Daoy (cell line): ENCODE results near the gene MATR3. TPM values are rescaled to one million over a fixed set of nuclear protein-coding genes. Genes with fewer than 3 reads are reported as not detected.
"Not testable (repeated sequence)": the region's sequence is repeated elsewhere in the genome, so short reads cannot be mapped to it uniquely, and the experiment has no call there.

Source experiments
- DNase-seq: peaks from one replicate; pipeline ENCODE4 v3.0.0-alpha.2; 2015; ENCODE audit warnings: low read depth
- total RNA-seq: library from RNA; depleted of rRNA; stranded (reverse); fragments of >200 nt; shearing (Covaris generic); gene quantifications from 2 replicates; pipeline ENCODE4 v1.2.3, GENCODE V29; 2014

The MATR3 gene
- total RNA-seq, 1 experiment from 2014 or later: 333 TPM

DNA sequence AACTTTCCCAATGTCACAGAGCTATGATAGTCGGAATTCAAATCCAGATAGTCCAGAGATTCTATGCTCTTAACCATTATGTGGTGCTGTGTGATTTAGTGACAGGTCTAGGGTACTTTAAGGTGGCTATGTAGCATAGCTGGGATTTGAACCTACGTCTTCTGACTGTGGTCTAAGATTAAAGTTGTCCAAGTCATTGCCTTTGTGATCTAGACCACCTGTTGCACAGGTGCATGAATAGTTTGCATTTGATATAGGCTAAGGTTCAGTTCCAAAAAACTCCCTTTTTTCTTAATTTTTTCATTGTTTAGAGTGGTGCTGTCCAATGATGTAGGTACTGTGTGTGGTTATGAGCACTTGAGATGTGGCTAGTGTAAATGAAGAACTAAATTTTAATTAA is 50.6 kb downstream of the MATR3 start:
- no peak for DNase-seq

DNA sequence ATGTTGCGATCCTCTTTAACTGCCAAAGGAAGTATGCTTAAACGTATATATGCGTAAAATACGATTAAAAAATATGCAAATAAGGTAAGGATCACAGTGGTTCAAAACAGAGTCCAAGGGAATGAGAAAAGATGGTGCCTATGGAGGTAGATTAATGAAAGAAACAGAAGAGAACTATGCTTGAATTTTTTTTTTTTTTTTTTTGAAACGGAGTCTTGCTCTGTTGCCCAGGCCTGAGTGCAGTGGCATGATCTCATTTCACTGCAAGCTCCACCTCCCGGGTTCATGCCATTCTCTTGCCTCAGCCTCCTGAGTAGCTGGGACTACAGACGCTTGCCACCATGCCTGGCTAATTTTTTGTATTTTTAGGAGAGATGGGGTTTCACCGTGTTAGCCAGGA is 51.9 kb downstream of the MATR3 start:
- DNase-seq: not testable (repeated sequence)

DNA sequence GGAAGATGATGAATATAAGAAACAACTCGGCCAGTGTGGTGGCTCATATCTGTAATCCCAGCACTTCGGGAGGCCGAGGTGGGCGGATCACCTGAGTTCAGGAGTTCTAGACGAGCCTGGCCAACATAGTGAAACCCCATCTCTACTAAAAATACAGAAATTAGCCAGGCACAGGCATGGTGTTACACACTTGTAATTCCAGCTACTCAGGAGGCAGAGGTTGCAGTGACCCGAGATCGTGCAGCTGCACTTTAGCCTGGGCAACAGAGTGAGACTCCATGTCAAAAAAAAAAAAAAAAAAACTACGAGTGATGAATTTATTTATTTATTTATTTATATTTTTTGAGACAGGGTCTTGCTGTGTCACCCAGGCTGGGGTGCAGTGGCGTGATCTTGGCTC is 54.3 kb downstream of the MATR3 start:
- not testable (repeated sequence) for DNase-seq

DNA sequence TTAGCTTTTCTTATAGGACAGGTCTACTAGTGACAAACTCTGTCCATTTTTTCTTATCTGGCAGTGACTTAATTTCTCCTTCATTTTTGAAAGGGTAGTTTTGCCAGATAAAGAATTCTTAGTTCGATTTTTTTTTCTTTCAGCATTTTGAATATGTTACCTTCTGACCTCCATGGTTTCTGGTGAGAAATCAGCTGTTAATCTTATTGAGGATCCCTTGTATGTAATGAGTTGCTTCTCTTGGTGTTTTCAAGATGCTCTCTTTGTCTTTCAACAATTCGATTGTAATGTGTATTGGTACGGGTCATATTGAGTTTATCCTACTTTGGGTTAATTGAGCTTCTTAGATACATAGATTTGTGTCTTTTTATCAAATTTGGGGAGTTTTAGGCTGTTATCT is 60.6 kb downstream of the MATR3 start:
- DNase-seq: no peak

DNA sequence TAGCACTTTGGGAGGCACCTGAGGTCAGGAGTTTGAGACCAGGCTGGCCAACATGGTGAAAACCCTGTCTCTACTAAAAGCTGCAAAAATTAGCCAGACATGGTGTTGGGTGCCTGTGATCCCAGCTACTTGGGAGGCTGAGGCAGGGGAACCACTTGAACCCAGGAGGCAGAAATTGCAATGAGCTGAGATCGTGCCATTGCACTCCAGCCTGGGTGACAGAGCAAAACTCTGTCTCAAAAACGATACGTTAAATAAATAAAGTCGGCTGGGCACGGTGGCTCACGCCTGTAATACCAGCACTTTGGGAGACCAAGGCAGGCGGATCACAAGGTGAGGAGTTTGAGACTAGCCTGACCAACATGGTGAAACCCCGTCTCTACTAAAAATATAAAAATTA is 62.4 kb downstream of the MATR3 start:
- DNase-seq: not testable (repeated sequence)

DNA sequence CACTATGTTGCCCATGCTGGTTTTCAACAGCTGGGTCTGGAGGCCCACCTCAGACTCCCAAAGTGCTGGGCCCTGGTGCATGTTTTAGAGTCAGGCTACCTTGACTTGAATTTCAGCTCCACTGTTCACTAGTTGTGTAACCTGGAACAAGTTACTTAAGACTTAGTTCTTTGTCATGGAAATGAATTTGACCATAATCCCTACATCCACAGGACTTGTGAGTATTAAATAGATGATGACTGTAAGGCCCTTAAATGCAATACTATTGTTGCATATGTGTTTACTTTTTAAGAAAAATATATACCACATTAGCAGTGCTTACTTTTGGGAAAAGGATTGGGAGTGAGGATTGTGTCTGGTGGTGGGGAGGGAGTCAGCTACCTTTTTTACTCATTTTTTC is 64.5 kb downstream of the MATR3 start:
- no peak for DNase-seq

DNA sequence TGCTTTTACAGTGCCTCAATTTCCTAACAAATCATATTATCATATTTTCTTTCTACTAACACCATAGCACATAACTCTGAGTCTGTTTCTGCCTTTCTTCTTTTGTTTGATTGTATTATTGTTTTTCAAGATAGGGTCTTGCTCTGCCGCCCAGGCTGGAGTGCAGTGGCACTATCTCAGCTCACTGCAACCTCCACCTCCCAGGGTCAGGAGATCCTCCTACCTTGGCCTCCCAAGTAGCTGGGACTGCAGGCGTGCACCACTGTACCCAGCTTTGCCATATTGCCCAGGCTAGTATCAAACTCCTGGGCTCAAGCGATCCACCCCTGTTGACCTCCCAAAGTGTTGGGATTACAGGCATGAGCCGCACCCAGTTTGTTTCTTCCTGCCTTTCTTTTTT is 66.8 kb downstream of the MATR3 start:
- no peak for DNase-seq

DNA sequence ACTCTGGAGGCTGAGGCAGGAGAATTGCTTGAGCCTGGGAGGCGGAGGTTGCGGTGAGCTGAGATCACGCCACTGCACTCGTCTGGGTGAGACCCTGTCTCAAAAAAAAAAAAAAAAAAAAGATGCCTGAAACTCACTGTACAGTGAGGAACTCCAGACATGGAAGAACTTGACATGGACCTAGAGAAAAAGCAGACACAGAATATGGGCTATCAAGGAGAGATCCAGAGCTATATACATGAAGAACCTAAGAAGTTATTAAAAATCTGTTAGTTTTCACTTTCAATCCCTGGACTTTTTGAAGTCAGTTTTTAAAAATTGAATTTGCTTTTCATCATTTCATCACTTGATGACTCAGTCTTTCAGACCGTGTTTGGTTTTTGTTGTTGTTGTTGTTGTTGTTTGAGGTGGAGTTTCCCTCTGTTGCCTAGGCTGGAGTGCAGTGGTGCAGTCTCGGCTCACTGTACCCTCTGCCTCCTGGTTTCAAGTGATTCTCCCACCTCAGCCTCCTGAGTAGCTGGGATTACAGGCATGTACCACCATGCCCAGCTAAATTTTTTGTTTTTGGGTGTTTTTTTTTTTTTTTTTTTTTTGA is 68.4 kb downstream of the MATR3 start:
- no peak for DNase-seq

DNA sequence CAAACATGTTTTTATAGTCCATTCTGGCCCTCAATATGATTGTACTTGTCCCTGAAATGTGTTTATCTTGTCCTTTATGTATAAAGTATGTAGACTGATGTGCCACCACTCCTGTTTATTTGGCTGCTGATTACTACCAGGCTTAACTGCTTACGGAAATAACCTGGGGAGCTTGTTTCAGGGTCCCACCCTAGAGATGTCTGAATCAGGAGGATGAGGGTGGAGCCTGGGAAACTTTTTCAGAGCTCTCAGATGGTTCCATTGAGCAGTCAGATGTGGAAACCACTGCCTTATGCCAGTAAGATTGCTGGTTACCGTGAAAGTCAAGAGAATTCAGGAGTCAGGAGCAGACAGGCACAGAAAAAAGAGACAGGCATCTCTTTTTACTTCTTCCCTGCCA is 70.4 kb downstream of the MATR3 start:
- no peak for DNase-seq

DNA sequence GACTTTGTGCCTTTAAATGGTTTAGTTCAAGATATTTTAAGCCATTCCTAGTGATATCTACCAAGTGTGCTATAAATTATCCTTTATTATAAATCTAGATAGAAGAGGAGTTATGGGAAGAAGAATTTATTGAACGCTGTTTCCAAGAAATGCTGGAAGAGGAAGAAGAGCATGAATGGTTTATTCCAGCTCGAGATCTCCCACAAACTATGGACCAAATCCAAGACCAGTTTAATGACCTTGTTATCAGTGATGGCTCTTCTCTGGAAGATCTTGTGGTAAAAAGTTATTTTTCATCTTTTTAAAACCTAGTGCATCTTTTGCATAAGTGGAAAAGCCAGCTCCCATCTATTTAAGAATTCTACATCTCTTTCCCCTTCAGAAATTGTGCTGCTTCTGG is 70.9 kb downstream of the MATR3 start:
- no peak for DNase-seq

DNA sequence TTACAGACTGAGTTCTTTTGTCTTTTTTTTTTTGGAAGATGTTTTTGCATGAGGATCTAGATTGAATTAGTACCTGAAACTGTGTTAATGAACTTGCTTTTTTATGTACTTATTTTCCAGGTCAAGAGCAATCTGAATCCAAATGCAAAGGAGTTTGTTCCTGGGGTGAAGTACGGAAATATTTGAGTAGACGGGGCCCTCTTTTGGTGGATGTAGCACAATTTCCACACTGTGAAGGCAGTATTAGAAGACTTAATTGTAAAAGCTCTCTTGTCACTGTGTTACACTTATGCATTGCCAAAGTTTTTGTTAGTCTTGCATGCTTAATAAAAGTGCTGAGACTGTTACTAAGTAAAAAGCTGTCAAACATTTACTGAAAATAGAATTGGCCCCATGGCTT is 75.1 kb downstream of the MATR3 start:
- no peak for DNase-seq

DNA sequence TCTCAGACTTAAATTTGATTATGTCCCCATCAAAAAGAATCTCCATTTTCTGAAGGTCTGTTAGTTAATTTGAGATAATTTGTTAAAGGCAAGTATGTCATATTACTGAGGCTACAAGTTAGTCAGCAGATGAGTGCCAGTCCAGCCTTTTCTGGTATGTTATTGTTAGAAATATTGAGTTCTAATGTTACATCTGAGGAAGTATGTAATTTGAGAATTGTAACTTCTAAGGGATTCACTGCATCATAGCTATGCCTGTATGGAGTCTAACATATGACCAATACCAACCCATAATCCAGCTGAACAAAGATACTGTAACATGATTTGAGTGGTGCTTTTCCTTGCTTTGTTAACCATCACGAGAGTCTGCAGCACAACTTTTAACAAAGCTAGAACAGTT is 75.6 kb downstream of the MATR3 start:
- DNase-seq: no peak

DNA sequence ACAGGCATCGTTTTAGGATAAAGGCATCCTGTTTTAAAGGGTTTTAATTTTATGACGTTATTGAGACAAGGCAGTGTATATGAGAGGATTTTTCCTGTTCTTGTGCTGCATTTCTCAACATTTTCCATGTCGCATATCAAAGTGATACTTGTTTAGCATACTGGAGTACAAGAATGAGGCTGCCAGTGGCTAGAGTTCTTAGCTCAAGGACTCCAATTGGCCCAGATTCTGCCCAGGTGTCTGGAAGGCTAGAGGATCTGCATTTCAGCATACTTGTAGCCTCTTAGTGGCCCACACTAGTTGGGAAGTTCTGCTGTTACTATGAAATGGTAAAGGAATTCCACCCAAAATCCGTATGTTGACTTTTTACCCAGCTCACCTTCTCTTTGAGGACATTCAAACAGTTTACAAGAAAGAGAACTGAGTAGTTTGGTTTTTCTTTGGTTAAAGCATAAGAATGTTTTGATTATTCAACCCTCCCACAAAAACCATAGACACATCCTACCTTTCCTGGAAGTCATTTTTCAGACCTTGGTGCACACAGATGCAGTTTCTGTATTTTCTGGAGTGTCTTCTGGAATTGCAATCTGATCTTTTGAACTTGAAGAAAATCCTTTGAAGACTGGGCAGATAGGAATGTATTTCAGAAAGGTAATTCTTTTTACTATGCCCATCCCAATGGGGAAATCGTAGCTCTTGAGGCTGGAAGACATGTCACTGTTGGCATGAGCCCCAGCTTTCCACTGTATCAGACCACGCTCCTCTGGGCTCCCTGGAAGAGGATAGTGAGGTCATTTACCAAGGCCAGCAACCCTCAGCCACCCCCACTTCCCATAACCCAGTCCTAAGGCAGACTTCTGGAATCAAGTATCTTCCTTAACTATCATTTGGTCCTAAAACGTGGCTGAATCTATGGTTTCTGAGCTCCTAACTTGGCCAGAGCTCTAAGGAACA is 78.2 kb downstream of the MATR3 start:
- no peak for DNase-seq

DNA sequence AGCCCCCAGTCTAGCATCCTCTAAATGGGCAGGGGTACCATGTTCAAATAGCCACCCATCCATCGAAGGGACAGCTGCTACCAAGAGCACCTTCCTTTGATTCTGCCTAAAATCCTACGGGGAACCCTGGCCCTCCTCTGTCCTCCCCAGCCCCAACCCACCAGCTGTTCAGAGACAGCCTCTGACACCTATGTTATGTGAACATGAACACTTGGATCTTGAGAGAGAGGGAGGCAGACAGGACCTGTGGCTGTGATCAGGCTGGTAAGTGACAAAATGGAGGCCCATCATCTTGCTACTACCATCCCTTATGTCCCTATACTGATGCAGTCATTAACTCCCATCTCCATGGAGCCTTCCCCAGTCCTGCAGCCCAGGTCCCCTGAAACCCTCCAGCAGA is 81.4 kb downstream of the MATR3 start:
- DNase-seq: no peak

DNA sequence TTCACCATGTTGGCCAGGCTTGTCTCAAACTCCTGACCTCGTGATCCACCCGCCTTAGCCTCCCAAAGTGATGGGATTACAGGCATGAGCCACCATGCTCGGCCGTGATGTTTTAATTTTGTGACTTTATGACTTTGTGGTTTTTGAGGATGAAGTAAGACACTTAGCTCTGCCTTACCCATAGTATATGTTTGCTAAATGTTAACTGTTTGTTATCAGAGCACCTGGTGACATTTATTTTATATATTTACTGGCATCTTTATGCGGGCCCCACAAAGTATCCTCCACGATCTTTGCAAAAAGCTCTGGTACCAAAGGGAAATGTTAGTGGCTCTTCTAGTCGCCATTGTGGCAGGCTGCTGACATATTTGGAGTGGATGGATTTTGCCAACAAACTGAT is 82.8 kb downstream of the MATR3 start:
- DNase-seq: no peak

DNA sequence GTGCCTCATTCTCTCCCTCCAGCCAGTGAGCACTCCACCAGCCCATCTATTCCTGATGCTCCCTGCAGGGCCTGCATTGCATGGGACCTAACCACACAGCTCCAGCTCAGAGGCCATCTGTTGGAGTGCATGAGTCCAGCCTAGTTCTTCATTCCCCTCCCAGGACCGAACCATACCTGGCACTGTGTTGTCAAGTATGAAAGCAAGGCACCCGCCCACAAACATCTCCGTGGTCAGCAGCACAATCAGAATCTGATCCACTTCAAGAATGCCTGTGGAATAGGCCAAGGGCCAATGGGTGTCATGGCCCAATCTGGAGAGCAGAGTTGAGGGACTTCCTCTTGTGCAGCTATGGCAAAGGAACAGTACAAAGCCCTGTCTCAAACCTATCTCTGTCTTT is 83.7 kb downstream of the MATR3 start:
- DNase-seq: no peak

DNA sequence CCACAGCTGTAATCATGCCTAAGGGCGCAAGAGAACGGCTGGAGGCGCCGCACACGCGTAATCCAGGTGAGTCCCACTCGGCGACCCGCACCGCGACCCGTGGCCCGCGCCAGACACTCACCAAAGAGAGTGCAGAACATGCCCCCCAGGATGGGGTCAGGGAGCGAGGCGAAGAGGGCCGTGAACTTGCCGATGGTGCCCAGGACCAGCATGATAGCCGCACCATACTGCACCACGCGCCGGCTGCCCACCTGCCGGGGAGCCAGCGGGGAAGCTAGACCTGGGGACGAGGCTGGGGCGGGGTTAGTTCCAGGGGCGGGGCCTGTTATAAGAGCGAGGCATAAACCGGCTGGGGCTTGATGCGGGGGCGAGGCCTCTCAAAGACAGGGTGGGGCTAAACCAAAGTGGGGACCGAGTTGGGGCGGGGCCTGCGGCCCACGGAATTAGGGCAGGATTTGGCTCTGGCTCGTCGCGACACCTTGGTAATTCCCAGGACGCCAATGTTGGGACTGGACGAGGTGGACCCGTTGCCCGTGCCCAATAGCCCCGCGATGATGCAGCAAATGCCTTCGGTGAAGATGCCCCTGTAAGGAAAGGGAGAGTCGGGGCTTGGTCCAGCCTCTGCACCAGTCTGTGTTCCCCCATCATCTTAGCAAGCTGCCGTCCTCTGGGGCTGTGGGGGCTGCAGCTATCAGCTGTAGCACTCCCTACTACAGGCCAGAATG is 84.7 kb downstream of the MATR3 start:
- DNase-seq: no peak

DNA sequence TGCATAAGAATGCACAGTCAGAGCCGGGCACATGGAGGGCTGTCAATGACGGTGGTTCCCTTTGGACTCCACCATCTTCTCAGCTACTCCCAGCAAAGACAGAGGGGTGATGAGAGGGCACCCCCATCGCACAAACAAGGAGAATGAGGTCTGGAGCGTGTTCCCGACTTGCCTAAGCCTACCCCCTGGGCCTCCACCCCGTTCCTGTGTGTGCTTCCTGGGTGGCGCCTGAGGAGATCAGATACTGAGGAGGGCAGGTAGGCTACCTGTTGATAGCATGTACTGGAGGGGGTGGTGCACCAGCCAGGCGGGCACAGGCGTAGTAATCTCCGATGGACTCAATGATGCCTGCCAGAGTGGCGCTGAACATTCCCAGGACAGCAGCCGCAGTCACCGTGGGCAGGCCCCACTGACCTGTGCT is 85.4 kb downstream of the MATR3 start:
- no peak for DNase-seq

DNA sequence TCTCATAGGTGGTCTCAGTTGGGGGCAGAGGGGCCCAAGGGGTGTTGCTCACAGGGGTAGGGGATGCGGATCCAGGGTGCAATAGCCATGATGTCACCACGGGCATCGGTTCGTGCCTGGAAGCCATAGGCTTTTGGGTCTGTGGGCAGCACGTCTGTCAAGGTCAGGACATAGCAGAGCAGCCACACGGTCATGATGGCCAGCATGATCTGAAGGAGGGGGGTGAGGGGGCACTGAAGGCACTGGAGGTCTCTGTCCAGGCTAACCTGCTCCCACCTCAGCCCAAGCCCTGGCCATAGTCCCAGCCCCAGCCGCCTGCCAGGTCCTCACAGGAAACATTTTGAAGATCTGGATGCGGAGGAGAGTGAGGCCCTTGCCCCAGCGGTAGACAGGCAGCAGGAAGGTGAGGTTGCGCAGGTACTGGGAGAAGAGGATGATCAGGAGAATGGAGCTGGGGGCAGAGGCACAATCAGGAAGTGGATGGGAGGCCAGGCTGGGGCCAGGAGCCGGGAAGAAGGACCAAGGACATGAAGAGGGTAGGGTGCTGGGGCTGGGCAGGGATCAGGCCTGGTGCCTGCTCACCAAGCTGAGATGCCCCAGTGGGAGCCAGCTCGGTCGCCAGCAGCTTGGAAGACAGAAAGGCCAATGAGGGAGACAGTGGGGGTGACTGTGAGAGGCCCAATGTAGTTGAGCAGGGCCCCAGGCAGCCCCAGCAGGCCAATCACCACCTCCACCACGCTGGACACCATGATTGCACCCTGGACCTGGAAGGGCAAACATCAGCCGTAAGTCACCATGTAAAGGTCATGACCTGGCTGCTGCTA is 86.3 kb downstream of the MATR3 start:
- DNase-seq: no peak
